HepG2 (cell line): ENCODE results near the gene PPM1M. TPM values are rescaled to one million over a fixed set of nuclear protein-coding genes. Genes with fewer than 3 reads are reported as not detected.
A peak's percentile ranks its signal among the peaks of the same experiment; 100 is the strongest.

ENCODE experiments used
- AGO1 ChIP-seq: fragments of 200-400 bp; formaldehyde crosslinking; IDR thresholded peaks from 2 replicates; pipeline ENCODE4 v1.6.1; 2017; ENCODE audit warnings: mild to moderate bottlenecking, low read depth, low read length, moderate library complexity; ENCODE audit not compliant: poor library complexity, severe bottlenecking
- ATF1 ChIP-seq: IDR thresholded peaks from 2 replicates; pipeline ENCODE4 v1.6.1; 2016; ENCODE audit warnings: mild to moderate bottlenecking, control low read depth
- CCAR2 ChIP-seq: fragments of 200-400 bp; formaldehyde crosslinking; optimal IDR thresholded peaks from 2 replicates; pipeline ENCODE3; 2018; ENCODE audit warnings: low read depth, mild to moderate bottlenecking, low read length, moderate library complexity
- CHD4 ChIP-seq: fragments of 200-600 bp; sonication (generic); IDR thresholded peaks from 2 replicates; pipeline ENCODE4 v1.7.0; 2017; ENCODE audit warnings: mild to moderate bottlenecking, low read length, borderline replicate concordance
- DPF2 ChIP-seq: sonication (generic); formaldehyde crosslinking; IDR thresholded peaks from 2 replicates; pipeline ENCODE4 v1.4.0; 2020; ENCODE audit warnings: mild to moderate bottlenecking, low read depth, missing genetic modification reagents, borderline replicate concordance
- ELF1 ChIP-seq: sonication (generic); formaldehyde crosslinking; IDR thresholded peaks from 2 replicates; pipeline ENCODE4 v1.4.0; 2020; ENCODE audit warnings: missing genetic modification reagents
- KLF6 ChIP-seq: IDR thresholded peaks from 2 replicates; pipeline ENCODE4 v1.8.0; 2016; ENCODE audit warnings: missing biosample characterization, missing genetic modification reagents
- NCOA5 ChIP-seq: sonication (generic); formaldehyde crosslinking; IDR thresholded peaks from 2 replicates; pipeline ENCODE4 v1.4.0; 2020; ENCODE audit warnings: missing genetic modification reagents
- NFE2L1 ChIP-seq: sonication (generic); formaldehyde crosslinking; IDR thresholded peaks from 2 replicates; pipeline ENCODE4 v1.4.0; 2020; ENCODE audit warnings: missing genetic modification reagents, mild to moderate bottlenecking, borderline replicate concordance
- PHF21A ChIP-seq: sonication (generic); formaldehyde crosslinking; IDR thresholded peaks from 2 replicates; pipeline ENCODE4 v1.5.0; 2020; ENCODE audit warnings: mild to moderate bottlenecking, missing genetic modification reagents
- POLR2G ChIP-seq: fragments of 200-400 bp; formaldehyde crosslinking; IDR thresholded peaks from 2 replicates; pipeline ENCODE4 v1.6.1; 2018; ENCODE audit warnings: mild to moderate bottlenecking, low read depth, low read length, moderate library complexity
- RXRA ChIP-seq: sonication (generic); formaldehyde crosslinking; IDR thresholded peaks from 2 replicates; pipeline ENCODE4 v1.5.1; 2020; ENCODE audit warnings: missing genetic modification reagents
- SAP130 ChIP-seq: IDR thresholded peaks from 2 replicates; pipeline ENCODE4 v1.6.1; 2016; ENCODE audit warnings: low read depth
- SMAD1 ChIP-seq: sonication (generic); formaldehyde crosslinking; IDR thresholded peaks from 2 replicates; pipeline ENCODE4 v1.4.0; 2020; ENCODE audit warnings: missing genetic modification reagents, low read depth, mild to moderate bottlenecking, borderline replicate concordance
- ZFX ChIP-seq: sonication (generic); formaldehyde crosslinking; IDR thresholded peaks from 2 replicates; pipeline ENCODE4 v1.4.0; 2020; ENCODE audit warnings: mild to moderate bottlenecking, low read depth, missing genetic modification reagents, moderate library complexity
- ZIK1 ChIP-seq: sonication (generic); formaldehyde crosslinking; IDR thresholded peaks from 2 replicates; pipeline ENCODE4 v1.5.0; 2020; ENCODE audit warnings: mild to moderate bottlenecking, low read depth, missing genetic modification reagents, borderline replicate concordance
- ZMYM4 ChIP-seq: sonication (generic); formaldehyde crosslinking; IDR thresholded peaks from 2 replicates; pipeline ENCODE4 v1.8.1; 2023; ENCODE audit warnings: mild to moderate bottlenecking, missing genetic modification reagents
- ZNF121 ChIP-seq: sonication (generic); formaldehyde crosslinking; IDR thresholded peaks from 2 replicates; pipeline ENCODE4 v1.5.0; 2020; ENCODE audit warnings: mild to moderate bottlenecking, missing genetic modification reagents
- ZNF263 ChIP-seq: sonication (generic); formaldehyde crosslinking; IDR thresholded peaks from 2 replicates; pipeline ENCODE4 v1.4.0; 2020; ENCODE audit warnings: missing genetic modification reagents
- ZNF317 ChIP-seq: sonication (generic); formaldehyde crosslinking; IDR thresholded peaks from 2 replicates; pipeline ENCODE4 v1.5.0; 2020; ENCODE audit warnings: mild to moderate bottlenecking, missing genetic modification reagents
- ZNF382 ChIP-seq: sonication (generic); formaldehyde crosslinking; IDR thresholded peaks from 2 replicates; pipeline ENCODE4 v1.5.0; 2020; ENCODE audit warnings: missing genetic modification reagents, mild to moderate bottlenecking, borderline replicate concordance
- ZNF670 ChIP-seq: sonication (generic); formaldehyde crosslinking; IDR thresholded peaks from 2 replicates; pipeline ENCODE4 v1.8.0; 2022; ENCODE audit warnings: mild to moderate bottlenecking, missing genetic modification reagents, borderline replicate concordance
- ZNF768 ChIP-seq: sonication (generic); formaldehyde crosslinking; IDR thresholded peaks from 2 replicates; pipeline ENCODE4 v1.4.0; 2020; ENCODE audit warnings: missing genetic modification reagents
- polyA plus RNA-seq, 8 experiments: library from polyadenylated mRNA; depleted of rRNA in 3 of 8; stranded (reverse) in 7 of 8; unstranded in 1 of 8; fragments of >200 nt; fragmentation: Illumina TruSeq in 4 of 8; extraction: Trizol in 4 of 8; gene quantifications; 2 replicates each; pipeline versions ENCODE4 v1.2.1 to v1.2.3, GENCODE V29; 2011 to 2016; ENCODE audit warnings: low read depth in 4 of 8, missing spikeins in 1 of 8, mixed read lengths in 1 of 8; ENCODE audit not compliant: insufficient read depth in 1 of 8
- total RNA-seq, 5 experiments: library from RNA; depleted of rRNA; stranded (reverse); fragments of >200 nt; fragmentation: Illumina TruSeq; extraction: Trizol; gene quantifications; 2 replicates each; pipeline ENCODE4 v1.2.3, GENCODE V29; 2016; ENCODE audit warnings: low read depth in 1 of 5
- TF ChIP-seq, protein P1 (sequence below): sonication (generic); formaldehyde crosslinking; IDR thresholded peaks from 2 replicates; pipeline ENCODE4 v1.4.0; 2020; ENCODE audit warnings: missing genetic modification reagents
- TF ChIP-seq, protein P2 (sequence below): sonication (generic); formaldehyde crosslinking; conservative IDR thresholded peaks from 2 replicates; pipeline ENCODE4 v1.4.0; 2020; ENCODE audit warnings: mild to moderate bottlenecking, missing genetic modification reagents, moderate library complexity
- TF ChIP-seq, protein P3 (sequence below): sonication (generic); formaldehyde crosslinking; IDR thresholded peaks from 2 replicates; pipeline ENCODE4 v1.4.0; 2020; ENCODE audit warnings: missing genetic modification reagents, borderline replicate concordance

Gene PPM1M
- total and polyA plus RNA-seq, 2 of the 13 experiments (the other 11 are each of a cell fraction or from before 2014, with no cell fraction given), result 2.5 to 5.9 TPM

DNA sequence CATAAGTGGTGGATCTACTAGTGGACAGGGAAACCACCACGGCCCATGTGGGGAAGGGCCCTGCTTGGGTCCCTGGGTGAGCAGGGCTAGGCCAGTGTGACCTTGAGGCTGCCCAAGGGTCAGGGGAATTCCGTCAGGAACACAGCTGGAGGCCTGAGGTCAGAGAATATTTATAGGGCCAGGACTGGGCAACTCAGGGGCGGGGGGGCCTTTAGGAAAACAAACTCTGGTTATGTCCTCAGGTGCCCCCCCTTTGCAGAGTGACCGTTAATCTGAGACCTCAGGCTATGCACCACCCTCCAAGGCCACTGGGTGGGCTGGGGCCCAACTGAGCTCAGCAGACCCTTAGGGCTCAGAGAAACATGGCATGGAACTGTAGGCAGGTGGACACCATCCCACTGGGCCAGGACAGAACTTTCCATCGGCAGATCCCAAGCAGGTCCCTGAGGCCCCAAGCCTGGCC is 9.1 kb upstream of the PPM1M start (continued):
- TF ChIP-seq SMAD1 (CRISPR knock-in tag) (no peak), AGO1 (no peak), ELF1 (no peak), ZNF670 (no peak), ZIK1 (CRISPR knock-in tag) (no peak), POLR2G (no peak), NCOA5 (CRISPR knock-in tag) (no peak), RXRA (CRISPR knock-in tag) (peak; percentile 34; the same call in 1 of the 2 replicates), ZFX (peak; percentile 52), DPF2 (CRISPR knock-in tag) (no peak), NFE2L1 (CRISPR knock-in tag) (no peak), ZNF382 (no peak), ZNF317 (no peak), ATF1 (CRISPR knock-in tag) (no peak), PHF21A (peak; percentile 59), SAP130 (CRISPR knock-in tag) (peak; percentile 40; the same call in 1 of the 2 replicates), ZNF121 (CRISPR knock-in tag) (no peak), ZNF263 (CRISPR knock-in tag) (no peak), KLF6 (CRISPR knock-in tag) (no peak), ZMYM4 (CRISPR knock-in tag) (0 out of 2 replicates have a peak, but pooled peaks have one; percentile 12), CHD4 (no peak), CCAR2 (no peak), ZNF768 (peak; percentile 78; the same call in 1 of the 2 replicates)
- TF ChIP-seq, protein P1, sequence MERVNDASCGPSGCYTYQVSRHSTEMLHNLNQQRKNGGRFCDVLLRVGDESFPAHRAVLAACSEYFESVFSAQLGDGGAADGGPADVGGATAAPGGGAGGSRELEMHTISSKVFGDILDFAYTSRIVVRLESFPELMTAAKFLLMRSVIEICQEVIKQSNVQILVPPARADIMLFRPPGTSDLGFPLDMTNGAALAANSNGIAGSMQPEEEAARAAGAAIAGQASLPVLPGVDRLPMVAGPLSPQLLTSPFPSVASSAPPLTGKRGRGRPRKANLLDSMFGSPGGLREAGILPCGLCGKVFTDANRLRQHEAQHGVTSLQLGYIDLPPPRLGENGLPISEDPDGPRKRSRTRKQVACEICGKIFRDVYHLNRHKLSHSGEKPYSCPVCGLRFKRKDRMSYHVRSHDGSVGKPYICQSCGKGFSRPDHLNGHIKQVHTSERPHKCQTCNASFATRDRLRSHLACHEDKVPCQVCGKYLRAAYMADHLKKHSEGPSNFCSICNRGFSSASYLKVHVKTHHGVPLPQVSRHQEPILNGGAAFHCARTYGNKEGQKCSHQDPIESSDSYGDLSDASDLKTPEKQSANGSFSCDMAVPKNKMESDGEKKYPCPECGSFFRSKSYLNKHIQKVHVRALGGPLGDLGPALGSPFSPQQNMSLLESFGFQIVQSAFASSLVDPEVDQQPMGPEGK (CRISPR knock-in tag), result peak; percentile 87; the same call in 1 of the 2 replicates
- TF ChIP-seq, protein P2, sequence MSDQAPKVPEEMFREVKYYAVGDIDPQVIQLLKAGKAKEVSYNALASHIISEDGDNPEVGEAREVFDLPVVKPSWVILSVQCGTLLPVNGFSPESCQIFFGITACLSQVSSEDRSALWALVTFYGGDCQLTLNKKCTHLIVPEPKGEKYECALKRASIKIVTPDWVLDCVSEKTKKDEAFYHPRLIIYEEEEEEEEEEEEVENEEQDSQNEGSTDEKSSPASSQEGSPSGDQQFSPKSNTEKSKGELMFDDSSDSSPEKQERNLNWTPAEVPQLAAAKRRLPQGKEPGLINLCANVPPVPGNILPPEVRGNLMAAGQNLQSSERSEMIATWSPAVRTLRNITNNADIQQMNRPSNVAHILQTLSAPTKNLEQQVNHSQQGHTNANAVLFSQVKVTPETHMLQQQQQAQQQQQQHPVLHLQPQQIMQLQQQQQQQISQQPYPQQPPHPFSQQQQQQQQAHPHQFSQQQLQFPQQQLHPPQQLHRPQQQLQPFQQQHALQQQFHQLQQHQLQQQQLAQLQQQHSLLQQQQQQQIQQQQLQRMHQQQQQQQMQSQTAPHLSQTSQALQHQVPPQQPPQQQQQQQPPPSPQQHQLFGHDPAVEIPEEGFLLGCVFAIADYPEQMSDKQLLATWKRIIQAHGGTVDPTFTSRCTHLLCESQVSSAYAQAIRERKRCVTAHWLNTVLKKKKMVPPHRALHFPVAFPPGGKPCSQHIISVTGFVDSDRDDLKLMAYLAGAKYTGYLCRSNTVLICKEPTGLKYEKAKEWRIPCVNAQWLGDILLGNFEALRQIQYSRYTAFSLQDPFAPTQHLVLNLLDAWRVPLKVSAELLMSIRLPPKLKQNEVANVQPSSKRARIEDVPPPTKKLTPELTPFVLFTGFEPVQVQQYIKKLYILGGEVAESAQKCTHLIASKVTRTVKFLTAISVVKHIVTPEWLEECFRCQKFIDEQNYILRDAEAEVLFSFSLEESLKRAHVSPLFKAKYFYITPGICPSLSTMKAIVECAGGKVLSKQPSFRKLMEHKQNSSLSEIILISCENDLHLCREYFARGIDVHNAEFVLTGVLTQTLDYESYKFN (CRISPR knock-in tag), result peak; percentile 60
- TF ChIP-seq, protein P3, sequence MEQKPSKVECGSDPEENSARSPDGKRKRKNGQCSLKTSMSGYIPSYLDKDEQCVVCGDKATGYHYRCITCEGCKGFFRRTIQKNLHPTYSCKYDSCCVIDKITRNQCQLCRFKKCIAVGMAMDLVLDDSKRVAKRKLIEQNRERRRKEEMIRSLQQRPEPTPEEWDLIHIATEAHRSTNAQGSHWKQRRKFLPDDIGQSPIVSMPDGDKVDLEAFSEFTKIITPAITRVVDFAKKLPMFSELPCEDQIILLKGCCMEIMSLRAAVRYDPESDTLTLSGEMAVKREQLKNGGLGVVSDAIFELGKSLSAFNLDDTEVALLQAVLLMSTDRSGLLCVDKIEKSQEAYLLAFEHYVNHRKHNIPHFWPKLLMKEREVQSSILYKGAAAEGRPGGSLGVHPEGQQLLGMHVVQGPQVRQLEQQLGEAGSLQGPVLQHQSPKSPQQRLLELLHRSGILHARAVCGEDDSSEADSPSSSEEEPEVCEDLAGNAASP, result no peak; the same call in 1 of the 2 replicates
